WTC11 (cell line): ENCODE results near the gene SDHAF4. TPM values are rescaled to one million over a fixed set of nuclear protein-coding genes. Genes with fewer than 3 reads are reported as not detected.

ENCODE experiments used
- ATAC-seq: fragments of 200-7000 bp; cut with Tn5 transposase; 2 replicates; pipeline ENCODE4 v1.10.0; 2021; ENCODE audit warnings: mild to moderate bottlenecking, moderate library complexity
- CTCF ChIA-PET: fragments of 300-600 bp; sonication (Branson Sonifier 250); formaldehyde crosslinking; loops from one replicate; lab custom pipeline; 2021; ENCODE audit warnings: antibody characterized with exemption; lab: Charles Lee
- POLR2A ChIA-PET: fragments of 350-600 bp; sonication (Branson Sonifier 250); formaldehyde crosslinking; loops from one replicate; lab custom pipeline; 2021; ENCODE audit warnings: antibody characterized with exemption; lab: Charles Lee
- DNase-seq: peaks from one replicate; pipeline ENCODE4 v3.0.0; 2021; ENCODE audit warnings: low spot score
- H3K27ac Mint-ChIP-seq: 2 replicates; pipeline ENCODE4 v1.8.0; 2021; ENCODE audit warnings: mixed read lengths
- H3K27me3 Mint-ChIP-seq: 2 replicates; pipeline ENCODE4 v1.8.0; 2021; ENCODE audit warnings: low read depth, mild to moderate bottlenecking, moderate library complexity, mixed read lengths
- H3K36me3 Mint-ChIP-seq: 2 replicates; pipeline ENCODE4 v1.8.0; 2021; ENCODE audit warnings: mixed read lengths
- H3K4me1 Mint-ChIP-seq: 2 replicates; pipeline ENCODE4 v1.8.0; 2022; ENCODE audit warnings: mixed read lengths
- H3K4me3 Mint-ChIP-seq: 2 replicates; pipeline ENCODE4 v1.8.0; 2021; ENCODE audit warnings: mild to moderate bottlenecking, moderate library complexity, mixed read lengths
- H3K9me3 Mint-ChIP-seq: 2 replicates; pipeline ENCODE4 v1.8.0; 2021; ENCODE audit warnings: mixed read lengths
- AR ChIP-seq: fragments of 250-450 bp; sonication (Bioruptor Pico); IDR thresholded peaks from 2 replicates; pipeline ENCODE4 v1.9.0; 2021; ENCODE audit warnings: mild to moderate bottlenecking
- ATF6 ChIP-seq: sonication (generic); formaldehyde crosslinking; IDR thresholded peaks from 2 replicates; pipeline ENCODE4 v1.8.1; 2023; ENCODE audit warnings: mild to moderate bottlenecking, missing genetic modification reagents
- CDX4 ChIP-seq: fragments of 250-450 bp; sonication (Bioruptor Pico); IDR thresholded peaks from 2 replicates; pipeline ENCODE4 v1.9.0; 2021; ENCODE audit warnings: moderate library complexity, mild to moderate bottlenecking, inconsistent platforms, borderline replicate concordance
- E2F1 ChIP-seq: sonication (generic); formaldehyde crosslinking; IDR thresholded peaks from 2 replicates; pipeline ENCODE4 v1.8.0; 2022; ENCODE audit warnings: mild to moderate bottlenecking, missing genetic modification reagents
- E2F4 ChIP-seq: sonication (generic); formaldehyde crosslinking; IDR thresholded peaks from 2 replicates; pipeline ENCODE4 v1.8.1; 2022; ENCODE audit warnings: low read depth, mild to moderate bottlenecking, moderate library complexity, missing genetic modification reagents, borderline replicate concordance
- ELF4 ChIP-seq: sonication (generic); formaldehyde crosslinking; IDR thresholded peaks from 2 replicates; pipeline ENCODE4 v1.8.1; 2022; ENCODE audit warnings: low read depth, mild to moderate bottlenecking, moderate library complexity, missing genetic modification reagents
- FOXK1 ChIP-seq: sonication (generic); formaldehyde crosslinking; IDR thresholded peaks from 2 replicates; pipeline ENCODE4 v1.8.0; 2022; ENCODE audit warnings: mild to moderate bottlenecking, moderate library complexity, missing genetic modification reagents
- GABPB1 ChIP-seq: sonication (generic); formaldehyde crosslinking; IDR thresholded peaks from 2 replicates; pipeline ENCODE4 v1.8.1; 2023; ENCODE audit warnings: mild to moderate bottlenecking, missing genetic modification reagents
- GRHL2 ChIP-seq: fragments of 250-450 bp; sonication (Bioruptor Pico); IDR thresholded peaks from 2 replicates; pipeline ENCODE4 v1.8.0; 2022; ENCODE audit warnings: mild to moderate bottlenecking, moderate library complexity; ENCODE audit not compliant: insufficient replicate concordance, severe bottlenecking
- KAT7 ChIP-seq: sonication (generic); formaldehyde crosslinking; IDR thresholded peaks from 2 replicates; pipeline ENCODE4 v1.8.1; 2023; ENCODE audit warnings: missing genetic modification reagents, mild to moderate bottlenecking, borderline replicate concordance
- MXD4 ChIP-seq: fragments of 250-450 bp; sonication (Bioruptor Pico); IDR thresholded peaks from 2 replicates; pipeline ENCODE4 v1.8.0; 2021; ENCODE audit warnings: mild to moderate bottlenecking, moderate library complexity, borderline replicate concordance
- NR1H2 ChIP-seq: sonication (generic); formaldehyde crosslinking; IDR thresholded peaks from 2 replicates; pipeline ENCODE4 v1.9.0; 2021; ENCODE audit warnings: mild to moderate bottlenecking, moderate library complexity, missing genetic modification reagents
- PRRX2 ChIP-seq: fragments of 250-450 bp; sonication (Bioruptor Pico); IDR thresholded peaks from 2 replicates; pipeline ENCODE4 v1.8.0; 2021; ENCODE audit warnings: mild to moderate bottlenecking
- RELA ChIP-seq: sonication (generic); formaldehyde crosslinking; IDR thresholded peaks from 2 replicates; pipeline ENCODE4 v1.8.1; 2022; ENCODE audit warnings: missing genetic modification reagents, mild to moderate bottlenecking, borderline replicate concordance
- RORB ChIP-seq: fragments of 250-450 bp; sonication (Bioruptor Pico); IDR thresholded peaks from 2 replicates; pipeline ENCODE4 v1.9.0; 2021; ENCODE audit warnings: mild to moderate bottlenecking
- SMAD3 ChIP-seq: sonication (generic); formaldehyde crosslinking; IDR thresholded peaks from 2 replicates; pipeline ENCODE4 v1.8.0; 2022; ENCODE audit warnings: missing genetic modification reagents, mild to moderate bottlenecking, borderline replicate concordance
- TP53 ChIP-seq: sonication (generic); formaldehyde crosslinking; IDR thresholded peaks from 2 replicates; pipeline ENCODE4 v1.8.1; 2023; ENCODE audit warnings: mild to moderate bottlenecking, missing genetic modification reagents
- ZBTB43 ChIP-seq: sonication (generic); formaldehyde crosslinking; IDR thresholded peaks from 2 replicates; pipeline ENCODE4 v1.8.1; 2023; ENCODE audit warnings: mild to moderate bottlenecking, missing genetic modification reagents
- ZNF219 ChIP-seq: sonication (generic); formaldehyde crosslinking; IDR thresholded peaks from 2 replicates; pipeline ENCODE4 v1.8.0; 2023; ENCODE audit warnings: missing genetic modification reagents, mild to moderate bottlenecking, borderline replicate concordance
- ZNF512 ChIP-seq: sonication (generic); formaldehyde crosslinking; IDR thresholded peaks from 2 replicates; pipeline ENCODE4 v1.8.1; 2022; ENCODE audit warnings: missing genetic modification reagents, borderline replicate concordance
- total RNA-seq: library from RNA; stranded (reverse); gene quantifications from 3 replicates; pipeline ENCODE4 v1.2.3, GENCODE V29; 2021

SDHAF4 gene
- total RNA-seq, 1 experiment from 2014 or later, result 23.1 TPM

GRCh38 chr6:70524721-70525286, 41.9 kb upstream of the SDHAF4 start:
- TF ChIP-seq CDX4 (CRISPR knock-in tag), result no peak
- no peak for TF ChIP-seq GABPB1 (CRISPR knock-in tag)
- TF ChIP-seq NR1H2 (CRISPR knock-in tag), result no peak
- TF ChIP-seq KAT7 (CRISPR knock-in tag), result no peak
- ATAC-seq (no peak), DNase-seq (no peak)
- Mint-ChIP-seq H3K36me3 (peaks cover 14% of the 10 kb centered on the region), H3K9me3 (no peaks in the 10 kb centered on the region), H3K27me3 (no peaks in the 10 kb centered on the region), H3K27ac (no peak overlapping the region), H3K4me1 (no peaks in the 10 kb centered on the region), H3K4me3 (no peak overlapping the region)
- ChIA-PET POLR2A (no interaction called here), CTCF (no interaction called here)

- H3K4me3 Mint-ChIP-seq, result no peak overlapping the region
- H3K27me3 Mint-ChIP-seq, result no peaks in the 10 kb centered on the region
- no peaks in the 10 kb centered on the region for H3K4me1 Mint-ChIP-seq
- peaks cover 14% of the 10 kb centered on the region for H3K36me3 Mint-ChIP-seq
- DNase-seq, result no peak
- no peak for ATAC-seq
- ChIA-PET CTCF (no interaction called here), POLR2A (no interaction called here)
- no peaks in the 10 kb centered on the region for H3K9me3 Mint-ChIP-seq
- no peak overlapping the region for H3K27ac Mint-ChIP-seq
- TF ChIP-seq MXD4 (no peak), CDX4 (CRISPR knock-in tag) (no peak), E2F1 (CRISPR knock-in tag) (no peak), TP53 (CRISPR knock-in tag) (no peak), ZNF219 (no peak), RORB (CRISPR knock-in tag) (no peak), PRRX2 (CRISPR knock-in tag) (no peak), SMAD3 (no peak), RELA (no peak), ELF4 (CRISPR knock-in tag) (no peak), ZBTB43 (CRISPR knock-in tag) (no peak), GRHL2 (no peak), FOXK1 (CRISPR knock-in tag) (no peak), ATF6 (CRISPR knock-in tag) (no peak), E2F4 (no peak), ZNF512 (CRISPR knock-in tag) (no peak), AR (no peak)
Observed at GRCh38 chr6:70527071-70527737, 39.5 kb upstream of the SDHAF4 start.
